Kidney capillary endothelial cell (primary cell): ENCODE results near the gene ARL5A.
"Not testable (repeated sequence)": the region's sequence is repeated elsewhere in the genome, so short reads cannot be mapped to it uniquely, and the experiment has no call there.

Experiments
- DNase-seq: peaks from one replicate; pipeline ENCODE4 v3.0.0-alpha.2; 2018; ENCODE audit warnings: low spot score

Gene ARL5A, protein sequence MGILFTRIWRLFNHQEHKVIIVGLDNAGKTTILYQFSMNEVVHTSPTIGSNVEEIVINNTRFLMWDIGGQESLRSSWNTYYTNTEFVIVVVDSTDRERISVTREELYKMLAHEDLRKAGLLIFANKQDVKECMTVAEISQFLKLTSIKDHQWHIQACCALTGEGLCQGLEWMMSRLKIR

DNA sequence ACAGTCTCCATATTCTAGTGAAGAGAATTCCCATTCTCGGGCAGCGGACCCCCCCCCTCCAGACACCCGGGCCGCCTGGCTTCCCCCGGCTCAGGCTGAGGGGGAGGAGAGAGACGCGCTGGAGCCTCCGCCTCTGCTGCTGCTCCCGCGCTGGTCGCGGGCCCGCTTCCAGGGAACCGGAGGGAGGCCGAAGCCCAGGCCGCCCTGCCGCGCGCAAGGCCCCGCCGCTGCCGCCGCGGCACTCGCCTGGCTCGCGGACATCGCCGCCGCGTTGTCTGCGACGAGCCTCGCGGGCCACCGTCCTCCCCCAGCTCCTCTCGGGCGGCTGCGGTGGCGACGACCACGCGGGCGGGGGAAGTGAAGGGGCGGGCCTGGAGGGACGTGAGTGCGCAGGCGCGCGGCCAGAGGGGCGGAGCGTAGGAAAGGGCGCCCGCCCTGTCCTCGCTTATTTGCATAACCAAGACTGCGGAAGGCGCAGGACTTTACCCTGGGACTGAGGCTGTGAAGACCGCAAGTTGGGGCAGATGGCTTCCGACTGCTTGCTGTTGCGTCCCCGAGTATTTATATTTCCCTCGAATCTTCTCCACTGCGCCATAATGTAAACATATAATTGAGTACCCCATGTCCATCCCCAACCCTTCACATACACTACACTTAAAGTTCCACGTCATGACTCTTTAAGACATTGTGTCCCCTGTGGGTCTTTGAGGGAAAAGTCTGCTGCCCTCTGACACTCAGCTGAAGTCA is at the start of gene ARL5A:
Gene ARL5A, minus strand, starts transcription at position 279 of the 747 bp plus-strand sequence. Its CDS starts 245 bp downstream, at position 34.
- peak; percentile 90 for DNase-seq

DNA sequence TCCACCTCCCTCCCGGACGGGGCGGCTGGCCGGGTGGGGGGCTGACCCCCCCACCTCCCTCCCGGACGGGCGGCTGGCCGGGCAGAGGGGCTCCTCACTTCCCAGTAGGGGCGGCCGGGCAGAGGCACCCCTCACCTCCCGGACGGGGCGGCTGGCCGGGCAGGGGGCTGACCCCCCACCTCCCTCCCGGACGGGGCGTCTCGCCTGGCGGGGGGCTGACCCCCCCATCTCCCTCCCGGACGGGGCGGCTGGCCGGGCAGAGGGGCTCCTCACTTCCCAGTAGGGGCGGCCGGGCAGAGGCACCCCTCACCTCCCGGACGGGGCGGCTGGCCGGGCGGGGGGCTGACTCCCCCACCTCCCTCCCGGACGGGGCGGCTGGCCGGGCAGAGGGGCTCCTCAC is 47.4 kb upstream of the ARL5A start:
- not testable (repeated sequence) for DNase-seq

DNA sequence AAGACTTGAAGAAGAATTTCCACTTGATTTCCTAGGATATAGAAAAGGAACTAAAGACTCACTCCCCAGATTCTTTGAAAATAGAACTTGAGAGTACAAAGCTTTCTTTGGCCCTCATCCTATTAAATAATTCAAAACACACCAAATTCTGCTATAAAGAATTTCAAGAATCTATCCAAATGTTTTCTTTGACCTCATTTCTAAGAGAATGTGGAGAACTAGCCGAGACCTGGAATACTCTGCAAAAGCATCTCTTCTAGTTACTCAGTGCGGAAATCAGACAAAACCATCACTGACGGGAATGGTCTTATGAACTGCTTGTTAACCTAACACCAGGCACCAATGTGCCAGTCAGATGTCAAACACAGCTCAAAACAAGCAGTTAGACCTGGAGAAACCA is 44.2 kb upstream of the ARL5A start:
- no peak for DNase-seq

DNA sequence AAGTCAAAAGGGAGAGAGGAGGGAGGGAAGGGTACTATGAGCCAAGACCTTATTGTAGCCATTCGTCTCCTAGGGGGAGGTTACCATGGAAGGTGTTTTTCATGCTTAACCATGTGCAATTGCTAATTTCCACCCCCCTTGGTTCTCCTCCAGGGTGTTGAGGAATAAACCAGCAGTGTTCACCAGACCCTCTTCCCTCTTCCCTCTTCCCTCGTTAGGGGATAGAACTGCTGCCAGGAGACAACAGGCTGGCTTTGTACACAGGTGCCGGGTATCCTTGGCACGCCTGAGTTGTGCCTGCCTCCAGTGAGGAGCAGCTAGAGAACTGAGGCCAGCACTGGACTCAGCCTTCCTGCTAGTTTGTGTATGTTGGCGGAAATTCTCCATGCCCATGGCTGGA is 41.1 kb upstream of the ARL5A start:
- no peak for DNase-seq

GRCh38 chr2:151862700-151863099 is 34.5 kb upstream of the ARL5A start:
- no peak for DNase-seq

DNA sequence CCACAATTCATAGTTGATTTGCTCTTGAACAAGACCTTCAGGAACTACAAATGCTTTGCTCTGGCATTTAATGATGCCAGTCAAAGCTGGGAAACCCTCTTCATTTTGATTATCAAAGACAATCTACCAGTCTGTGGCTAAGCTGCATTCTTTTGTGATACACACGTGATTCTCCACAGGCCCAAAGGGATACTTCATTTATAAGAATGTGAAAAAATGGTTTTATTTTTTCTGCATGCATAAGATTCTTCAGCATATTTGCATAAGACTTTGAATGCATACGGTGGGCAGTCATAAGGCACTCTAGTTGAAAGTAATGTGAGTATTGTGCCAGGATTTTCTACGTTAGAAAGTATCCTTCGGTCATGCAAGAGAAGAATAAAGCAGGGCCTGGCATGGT is 33.0 kb upstream of the ARL5A start:
- no peak for DNase-seq

DNA sequence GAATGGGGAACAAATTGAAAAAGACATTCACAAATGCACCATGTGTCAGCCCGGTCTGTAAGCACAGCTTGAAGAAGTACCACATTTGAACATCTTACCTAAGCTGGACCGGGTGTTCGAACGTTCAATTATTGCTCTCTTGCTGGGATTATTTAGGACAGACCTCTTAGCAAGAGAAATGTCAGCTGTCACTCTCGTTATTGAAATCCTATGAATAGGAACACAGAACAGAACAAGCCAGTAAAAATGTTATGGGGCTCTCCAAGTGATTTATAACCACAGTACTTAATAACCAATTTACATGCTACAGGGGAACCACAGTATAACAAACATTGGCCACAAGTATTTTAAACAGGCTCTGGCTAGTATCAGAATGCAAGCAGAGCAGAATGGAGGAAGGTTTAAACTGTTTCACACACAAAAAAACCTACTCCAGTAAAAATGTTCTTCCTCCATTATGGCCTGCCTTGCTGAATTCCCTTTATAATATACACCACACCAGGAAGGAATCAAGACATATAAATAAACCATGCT is 32.5 kb upstream of the ARL5A start:
- no peak for DNase-seq

DNA sequence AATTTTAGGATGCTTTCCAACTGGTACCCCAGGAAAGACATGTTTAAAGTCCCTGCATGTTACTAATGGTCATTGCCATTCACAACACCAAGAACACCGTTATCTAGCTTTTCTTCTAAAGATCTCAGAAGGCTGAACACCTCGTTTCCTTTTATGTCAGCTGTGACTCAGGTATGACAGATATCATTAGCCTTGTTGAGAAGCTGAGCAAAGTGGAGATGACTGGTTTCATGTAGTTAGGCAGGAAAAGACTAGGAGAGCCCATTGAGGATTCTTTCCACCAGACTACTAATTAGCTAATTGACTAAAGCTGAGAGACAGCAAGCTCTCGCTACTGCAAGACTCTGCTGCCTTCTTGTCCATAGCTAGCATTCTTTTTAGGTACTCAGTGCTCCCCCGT is 32.0 kb upstream of the ARL5A start:
- no peak for DNase-seq

- no peak for DNase-seq
These were observed 29.4 kb upstream of the ARL5A start for GRCh38 chr2:151857650-151858049.

- no peak for DNase-seq
These were observed 26.9 kb upstream of the ARL5A start for GRCh38 chr2:151855111-151855510.

DNA sequence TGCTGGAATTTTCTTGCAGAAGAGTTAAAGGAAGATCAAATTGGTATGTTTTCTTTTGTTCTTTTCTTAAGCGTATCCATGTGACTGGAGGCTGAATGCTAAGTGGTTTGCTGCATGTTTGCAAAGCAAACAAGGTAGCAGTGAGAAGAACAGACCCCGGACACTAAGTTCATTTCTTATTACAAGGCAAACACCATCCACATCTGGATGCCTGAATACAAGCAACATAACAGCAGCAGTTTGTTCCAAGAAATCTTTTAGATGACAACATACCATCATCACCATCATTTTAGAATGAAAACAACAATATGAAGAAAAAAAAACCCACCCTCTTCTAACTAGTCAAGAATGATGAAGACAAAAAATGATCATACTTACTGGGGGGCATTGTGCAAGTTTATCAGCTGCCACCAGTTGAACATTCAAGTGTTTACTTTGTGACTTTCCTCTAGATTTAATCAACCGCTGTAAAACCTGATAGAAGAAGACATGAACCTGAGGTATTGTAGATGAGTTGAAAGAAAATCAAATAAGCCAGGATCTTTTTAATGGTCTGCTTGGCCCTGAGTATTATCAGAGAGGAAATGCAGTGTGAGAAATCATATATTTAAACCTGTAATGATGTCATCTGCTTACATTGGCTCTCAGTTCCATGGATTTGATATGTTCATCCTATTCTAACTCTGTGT is 25.0 kb upstream of the ARL5A start:
- DNase-seq: no peak

DNA sequence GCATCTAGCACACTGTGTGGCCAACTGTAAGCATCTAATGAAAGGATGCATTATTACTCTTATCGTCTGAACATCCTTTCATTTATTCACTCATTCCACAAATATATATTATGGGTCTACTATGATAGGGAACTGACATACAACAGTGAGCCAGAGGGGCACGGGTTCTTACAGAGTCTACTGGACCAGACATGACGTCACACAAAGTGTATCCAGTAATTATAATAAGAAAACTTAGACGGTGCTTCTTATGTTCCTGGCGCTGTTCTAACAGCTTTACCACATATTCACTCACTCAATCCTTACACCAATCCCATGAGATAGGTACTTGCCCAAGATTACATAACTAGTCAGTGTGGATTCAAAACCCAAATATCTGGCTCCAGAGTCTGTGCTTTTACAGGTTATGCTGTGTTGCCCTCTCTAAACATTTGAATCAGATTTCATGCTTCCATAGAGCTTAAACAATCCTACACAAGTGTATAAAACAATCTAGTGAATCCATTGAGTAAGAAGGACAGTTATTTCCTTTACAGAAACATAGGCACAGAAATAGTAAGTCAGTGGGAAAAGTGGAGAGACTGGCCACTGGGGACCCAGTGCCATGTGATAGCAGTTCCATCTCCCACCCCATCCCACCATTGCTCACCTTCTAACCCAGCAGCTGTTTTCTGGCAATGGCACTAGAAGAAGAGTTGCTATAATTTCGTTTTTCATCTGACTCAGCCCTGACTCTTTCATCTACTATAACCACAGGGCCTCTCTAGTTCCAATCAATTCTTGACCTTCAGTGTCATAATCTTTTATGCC is 24.2 kb upstream of the ARL5A start:
- no peak for DNase-seq

DNA sequence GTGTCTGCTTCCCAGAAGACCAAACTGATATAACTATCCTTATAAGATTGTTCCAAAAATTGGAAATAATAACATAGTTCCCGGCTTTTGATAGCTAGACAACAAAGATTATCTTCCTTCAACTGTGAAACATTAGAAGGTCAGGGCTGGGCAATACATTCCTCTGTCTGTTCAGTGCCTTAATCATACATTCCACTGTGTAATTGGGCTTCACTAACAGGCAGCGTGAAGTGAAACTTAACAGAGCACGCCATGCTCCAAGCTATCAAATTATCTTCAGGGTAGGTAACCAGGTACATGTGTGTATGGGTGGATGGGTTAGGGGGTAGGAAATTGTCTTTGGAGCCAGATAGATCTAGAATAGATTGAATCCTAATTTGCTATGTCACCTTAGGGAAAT is 23.5 kb upstream of the ARL5A start:
- DNase-seq: no peak

GRCh38 chr2:151849413-151850010 is 21.3 kb upstream of the ARL5A start:
- DNase-seq: no peak

GRCh38 chr2:151845884-151846283 is 17.7 kb upstream of the ARL5A start:
- no peak for DNase-seq

- no peak for DNase-seq
These were observed 17.3 kb upstream of the ARL5A start for GRCh38 chr2:151845481-151845880.

DNA sequence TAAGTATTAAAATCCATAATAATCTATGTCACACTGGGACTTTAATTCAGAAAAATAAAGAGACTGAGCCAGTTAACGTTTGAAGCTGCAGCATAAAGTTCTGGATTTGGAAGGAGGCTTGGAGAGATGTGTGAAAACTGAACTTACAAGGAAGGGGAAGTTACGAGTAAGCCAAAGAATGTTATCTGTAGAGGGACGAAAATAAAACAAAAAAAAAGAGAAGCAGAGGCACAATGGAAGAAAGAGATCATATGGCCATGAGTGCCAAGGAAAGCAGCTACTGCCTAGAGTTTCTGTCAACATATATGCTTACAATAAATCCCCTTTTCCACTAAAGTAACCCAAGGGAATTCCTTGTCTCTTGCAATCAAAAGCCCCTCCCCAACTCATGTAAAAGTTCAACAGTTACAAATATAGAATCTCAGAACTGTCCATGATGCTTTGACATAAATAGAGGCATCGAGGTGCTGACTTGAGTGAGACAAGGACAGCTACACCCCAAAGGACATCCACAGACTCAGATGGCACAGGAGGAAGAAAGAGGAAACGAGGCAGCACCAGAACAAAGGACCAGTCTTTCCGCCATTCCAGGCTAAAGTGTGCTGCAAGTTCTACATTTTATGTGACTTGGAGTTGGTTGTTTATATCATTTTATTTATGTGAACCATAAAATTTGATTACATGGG is 16.1 kb upstream of the ARL5A start:
- DNase-seq: peak; percentile 7

DNA sequence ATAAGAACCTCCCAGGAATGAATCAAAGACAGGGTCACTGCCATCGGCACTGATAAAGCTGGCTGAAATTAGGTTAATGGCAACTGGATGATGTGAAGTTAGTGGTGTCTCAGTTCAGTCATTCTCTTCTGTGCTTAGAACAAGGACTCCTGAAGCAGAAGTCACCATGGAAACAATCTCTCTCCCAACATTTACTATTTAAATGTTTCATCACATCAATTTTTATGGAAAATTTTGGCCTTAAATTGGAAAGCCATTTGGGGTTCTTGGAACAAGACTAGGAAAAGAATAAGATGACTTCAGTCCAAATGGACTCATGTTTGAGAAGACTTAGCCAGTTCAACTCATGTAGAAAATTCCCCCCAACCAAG is 15.5 kb upstream of the ARL5A start:
- no peak for DNase-seq

DNA sequence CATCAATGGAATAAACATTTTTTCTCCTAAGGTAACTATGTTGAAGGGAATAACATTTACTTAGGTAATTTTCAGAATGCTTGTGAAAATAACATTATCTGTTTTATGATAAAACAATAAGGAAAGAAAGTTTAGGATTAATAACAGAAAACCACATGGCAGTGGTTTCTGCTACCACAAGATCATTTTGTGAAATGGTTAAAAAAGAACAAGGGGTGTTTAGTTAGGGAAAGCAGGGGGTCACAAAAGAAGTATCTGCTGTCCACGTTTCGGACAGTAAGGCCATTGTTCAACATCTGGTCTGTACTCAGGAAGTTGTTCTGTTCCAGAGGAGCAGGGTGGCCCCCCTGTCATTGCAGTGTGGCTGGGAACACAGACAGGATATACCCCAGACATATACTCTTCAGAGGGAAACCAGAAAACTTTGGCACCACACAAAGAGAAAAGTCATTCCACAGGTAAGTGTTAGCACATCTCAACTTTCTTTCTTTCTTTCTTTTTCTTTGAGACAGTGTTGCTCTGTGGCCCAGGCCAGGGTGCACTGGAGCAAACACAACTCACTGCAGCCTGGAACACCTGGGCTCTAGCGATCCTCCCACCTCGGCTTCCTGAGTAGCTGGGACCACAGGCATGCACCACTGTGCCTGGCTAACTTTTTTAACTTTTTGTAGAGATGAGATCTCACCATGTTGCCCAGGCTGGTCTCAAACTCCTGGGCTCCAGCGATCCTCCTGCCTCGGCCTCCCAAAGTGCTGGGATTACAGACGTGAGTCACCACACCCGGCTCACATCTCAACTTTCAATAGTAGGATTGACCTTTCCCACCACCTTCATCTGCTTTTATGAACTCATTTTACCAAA is 14.8 kb upstream of the ARL5A start:
- DNase-seq: peak; percentile 23

GRCh38 chr2:151841047-151841424 is 12.8 kb upstream of the ARL5A start:
- DNase-seq: no peak
